ENCODE data around the gene DACH1.

The DACH1 gene

DNA sequence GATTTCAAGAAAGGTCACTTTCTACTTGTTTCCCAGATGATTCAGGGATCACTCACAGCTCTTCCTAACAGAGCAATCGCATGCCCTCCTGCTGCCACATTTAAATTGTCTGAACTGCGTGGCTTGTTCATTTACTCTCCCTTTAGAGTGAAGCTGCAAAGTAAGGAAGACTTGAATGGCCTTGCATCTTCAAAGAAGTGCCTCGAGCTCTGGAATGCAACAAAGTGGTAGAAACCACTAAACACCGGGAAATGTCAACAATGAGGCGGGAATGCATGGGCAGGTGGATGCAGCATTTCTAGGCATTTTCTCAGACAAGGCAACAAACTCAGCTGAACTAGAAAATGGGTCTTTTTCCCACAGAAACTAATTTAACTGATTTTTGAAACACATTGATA is 10.3 kb upstream of the DACH1 start:
- H3K4me3 ChIP-seq (ENCODE audit: low read length): peak overlapping the region; percentile 4; the same call in 1 of the 2 replicates
- no peaks in the 10 kb centered on the region for H3K36me3 ChIP-seq (ENCODE audit: insufficient read depth, low read length)
- H3K27ac ChIP-seq (ENCODE audit: low read depth, low read length): peak overlapping the region; percentile 69
- no peaks in the 10 kb centered on the region for H3K9me3 ChIP-seq (ENCODE audit: insufficient read depth, low read depth, low read length)
- H3K4me1 ChIP-seq (ENCODE audit: insufficient read depth, low read length): peaks cover 57% of the 10 kb centered on the region
- WGBS: 4% methylated on average over 5 of the region's 5 CpGs
- peak overlapping the region; percentile 10; the same call in 1 of the 2 replicates for H3K9ac ChIP-seq (ENCODE audit: low read depth, low read length)
- H3K27me3 ChIP-seq (ENCODE audit: insufficient read depth, low read length): 0 out of 2 replicates have a peak, but pooled peaks cover under 1% of the 10 kb centered on the region

GRCh38 chr13:71876648-71877255 is 9.7 kb upstream of the DACH1 start:
- Histone ChIP-seq H3K9ac (ENCODE audit: low read depth, low read length) (peak overlapping the region; percentile 2; the same call in 1 of the 2 replicates), H3K27me3 (ENCODE audit: insufficient read depth, low read length) (0 out of 2 replicates have a peak, but pooled peaks cover 3% of the 10 kb centered on the region), H3K9me3 (ENCODE audit: insufficient read depth, low read depth, low read length) (no peaks in the 10 kb centered on the region), H3K27ac (ENCODE audit: low read depth, low read length) (peak overlapping the region; percentile 69), H3K4me1 (ENCODE audit: insufficient read depth, low read length) (peaks cover 60% of the 10 kb centered on the region), H3K36me3 (ENCODE audit: insufficient read depth, low read length) (no peaks in the 10 kb centered on the region), H3K4me3 (ENCODE audit: low read length) (peak overlapping the region; percentile 4; the same call in 1 of the 2 replicates)
- WGBS: 52% methylated on average over 2 of the region's 2 CpGs

- Histone ChIP-seq H3K9me3 (ENCODE audit: insufficient read depth, low read depth, low read length) (no peaks in the 10 kb centered on the region), H3K9ac (ENCODE audit: low read depth, low read length) (no peak overlapping the region), H3K4me3 (ENCODE audit: low read length) (no peak overlapping the region), H3K27me3 (ENCODE audit: insufficient read depth, low read length) (0 out of 2 replicates have a peak, but pooled peaks cover 3% of the 10 kb centered on the region), H3K4me1 (ENCODE audit: insufficient read depth, low read length) (peaks cover 58% of the 10 kb centered on the region), H3K36me3 (ENCODE audit: insufficient read depth, low read length) (no peaks in the 10 kb centered on the region), H3K27ac (ENCODE audit: low read depth, low read length) (no peak overlapping the region)
- WGBS: 86% methylated on average over 4 of the region's 5 CpGs
Observed at GRCh38 chr13:71875823-71876222, 8.8 kb upstream of the DACH1 start.

GRCh38 chr13:71874458-71874857 is 7.5 kb upstream of the DACH1 start:
- Histone ChIP-seq H3K9me3 (ENCODE audit: insufficient read depth, low read depth, low read length) (no peaks in the 10 kb centered on the region), H3K27ac (ENCODE audit: low read depth, low read length) (no peak overlapping the region), H3K9ac (ENCODE audit: low read depth, low read length) (no peak overlapping the region), H3K4me3 (ENCODE audit: low read length) (no peak overlapping the region), H3K4me1 (ENCODE audit: insufficient read depth, low read length) (peaks cover 67% of the 10 kb centered on the region), H3K36me3 (ENCODE audit: insufficient read depth, low read length) (no peaks in the 10 kb centered on the region), H3K27me3 (ENCODE audit: insufficient read depth, low read length) (peaks cover 8% of the 10 kb centered on the region)
- 86% methylated on average over 2 of the region's 2 CpGs for WGBS

DNA sequence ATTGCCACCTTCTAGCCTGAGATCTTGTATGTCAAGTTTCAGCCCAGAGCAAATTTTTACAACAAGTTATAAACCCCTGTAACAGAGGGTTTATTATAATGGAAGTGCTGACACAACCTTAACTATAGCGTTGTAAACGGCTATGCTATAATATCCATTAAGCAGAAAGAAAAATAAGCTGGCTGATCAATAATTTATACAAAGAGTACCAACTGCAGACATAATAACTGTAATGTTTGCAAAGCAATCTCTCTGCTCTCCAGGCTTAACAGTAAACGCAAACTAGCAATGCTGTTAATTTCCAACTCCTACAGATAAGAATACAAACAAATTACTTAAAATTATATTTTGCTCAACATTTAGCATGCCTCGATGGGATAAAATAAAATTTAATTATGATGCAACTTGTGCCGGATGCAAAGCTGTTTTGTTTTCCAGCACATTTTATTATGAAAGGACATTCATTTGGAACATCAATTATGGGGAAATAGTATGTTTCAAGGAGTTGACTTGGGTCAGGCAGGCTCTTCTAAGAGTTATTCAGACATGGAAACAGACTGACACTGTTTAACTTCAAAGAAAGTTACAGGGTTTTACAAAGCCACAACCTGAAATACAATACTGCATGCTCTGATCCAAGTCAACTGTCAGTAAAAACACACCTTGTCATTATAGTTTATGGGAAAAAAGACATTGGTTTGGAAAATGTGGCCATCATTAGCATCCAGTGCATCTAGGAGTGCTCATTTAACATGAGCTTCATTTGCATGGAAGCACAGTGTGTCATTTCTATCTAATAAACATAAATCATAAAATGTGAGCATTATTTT is 6.6 kb upstream of the DACH1 start:
- no peak overlapping the region for H3K27ac ChIP-seq (ENCODE audit: low read depth, low read length)
- no peak overlapping the region for H3K4me3 ChIP-seq (ENCODE audit: low read length)

DNA sequence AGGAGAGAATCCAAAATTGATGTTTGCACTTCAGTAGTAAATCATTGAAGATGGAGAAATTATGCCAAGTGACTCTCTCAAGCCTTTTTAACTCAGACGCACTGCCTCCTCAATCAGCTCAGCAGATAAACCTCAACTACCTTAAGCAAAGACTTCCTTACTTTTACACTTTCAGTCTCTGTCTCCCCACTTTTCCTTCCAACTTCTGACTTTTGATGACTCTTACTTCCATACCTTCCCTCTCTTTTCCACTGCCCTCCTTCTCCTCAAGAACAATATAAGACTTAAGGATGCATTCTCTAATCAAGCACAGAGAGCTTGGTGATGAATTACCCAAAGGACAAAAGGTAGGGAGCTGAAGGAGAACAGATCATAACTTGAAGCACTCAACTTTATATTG is 4.8 kb upstream of the DACH1 start:
- Histone ChIP-seq H3K27ac (ENCODE audit: low read depth, low read length) (no peak overlapping the region), H3K27me3 (ENCODE audit: insufficient read depth, low read length) (peaks cover 33% of the 10 kb centered on the region), H3K9ac (ENCODE audit: low read depth, low read length) (no peak overlapping the region), H3K4me1 (ENCODE audit: insufficient read depth, low read length) (peaks cover 66% of the 10 kb centered on the region), H3K36me3 (ENCODE audit: insufficient read depth, low read length) (no peaks in the 10 kb centered on the region), H3K4me3 (ENCODE audit: low read length) (no peak overlapping the region), H3K9me3 (ENCODE audit: insufficient read depth, low read depth, low read length) (no peaks in the 10 kb centered on the region)
- 88% methylated on average over 1 of the region's 1 CpG for WGBS

More for the DNA sequence above, 6.6 kb upstream of the DACH1 start:
- peaks cover 16% of the 10 kb centered on the region for H3K27me3 ChIP-seq (ENCODE audit: insufficient read depth, low read length)
- 91% methylated on average over 5 of the region's 5 CpGs for WGBS
- H3K9ac ChIP-seq (ENCODE audit: low read depth, low read length): no peak overlapping the region
- H3K9me3 ChIP-seq (ENCODE audit: insufficient read depth, low read depth, low read length): no peaks in the 10 kb centered on the region
- H3K4me1 ChIP-seq (ENCODE audit: insufficient read depth, low read length): peaks cover 64% of the 10 kb centered on the region
- no peaks in the 10 kb centered on the region for H3K36me3 ChIP-seq (ENCODE audit: insufficient read depth, low read length)

DNA sequence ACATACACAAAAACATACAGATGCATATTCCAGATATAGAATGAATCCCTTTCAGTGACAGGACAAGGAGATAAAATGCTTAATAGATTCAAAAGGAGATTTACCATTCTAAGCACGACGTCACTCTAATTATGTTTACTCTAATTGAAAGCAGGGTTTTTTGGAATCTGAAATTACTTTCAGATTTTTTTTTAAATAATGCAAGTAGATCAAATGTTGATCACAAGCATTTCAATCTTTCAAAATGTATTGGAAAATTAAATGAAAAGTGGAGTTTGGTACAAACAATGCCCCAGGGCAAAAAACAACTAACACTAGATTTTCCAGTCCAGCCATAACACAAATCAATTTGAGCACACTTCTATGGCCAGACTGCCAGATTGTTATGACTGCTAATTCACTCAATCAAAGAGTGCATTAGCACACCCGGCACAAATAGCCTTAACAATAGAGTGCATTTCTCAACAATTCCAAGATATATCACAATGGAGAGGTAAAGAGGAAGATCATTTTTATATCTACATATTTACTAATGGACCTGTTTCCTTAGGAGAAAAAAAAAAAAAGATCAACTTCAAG is 4.3 kb upstream of the DACH1 start:
- H3K4me1 ChIP-seq (ENCODE audit: insufficient read depth, low read length): peaks cover 60% of the 10 kb centered on the region
- no peaks in the 10 kb centered on the region for H3K9me3 ChIP-seq (ENCODE audit: insufficient read depth, low read depth, low read length)
- no peak overlapping the region for H3K9ac ChIP-seq (ENCODE audit: low read depth, low read length)
- H3K27ac ChIP-seq (ENCODE audit: low read depth, low read length): no peak overlapping the region
- no peaks in the 10 kb centered on the region for H3K36me3 ChIP-seq (ENCODE audit: insufficient read depth, low read length)
- no peak overlapping the region for H3K4me3 ChIP-seq (ENCODE audit: low read length)
- WGBS: 83% methylated on average over 3 of the region's 3 CpGs
- peaks cover 38% of the 10 kb centered on the region for H3K27me3 ChIP-seq (ENCODE audit: insufficient read depth, low read length)

DNA sequence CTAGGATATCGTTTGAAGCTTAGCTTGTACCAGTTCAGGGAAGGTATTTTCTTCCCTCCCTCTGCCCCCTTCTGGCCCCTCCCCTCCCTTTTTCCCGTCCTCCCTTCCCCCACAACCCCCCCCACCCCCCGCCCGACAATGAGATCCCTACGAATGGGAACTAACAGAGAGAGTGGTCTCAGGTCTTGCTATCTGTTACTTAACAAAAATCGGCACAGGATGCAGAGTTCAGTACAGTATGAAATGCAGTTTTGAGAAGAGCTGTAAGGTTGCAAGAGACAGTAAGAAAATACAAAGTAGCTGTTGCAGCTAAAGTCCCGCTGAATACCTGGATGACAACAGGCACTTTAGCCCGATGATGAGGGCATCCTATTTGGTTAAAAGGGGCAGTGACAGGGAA is 3.1 kb upstream of the DACH1 start:
- 4% methylated on average over 4 of the region's 8 CpGs for WGBS
- H3K27ac ChIP-seq (ENCODE audit: low read depth, low read length): no peak overlapping the region
- peaks cover 49% of the 10 kb centered on the region for H3K27me3 ChIP-seq (ENCODE audit: insufficient read depth, low read length)
- peaks cover 48% of the 10 kb centered on the region for H3K4me1 ChIP-seq (ENCODE audit: insufficient read depth, low read length)
- no peaks in the 10 kb centered on the region for H3K9me3 ChIP-seq (ENCODE audit: insufficient read depth, low read depth, low read length)
- H3K4me3 ChIP-seq (ENCODE audit: low read length): peak overlapping the region; percentile 47
- no peak overlapping the region for H3K9ac ChIP-seq (ENCODE audit: low read depth, low read length)
- no peaks in the 10 kb centered on the region for H3K36me3 ChIP-seq (ENCODE audit: insufficient read depth, low read length)

DNA sequence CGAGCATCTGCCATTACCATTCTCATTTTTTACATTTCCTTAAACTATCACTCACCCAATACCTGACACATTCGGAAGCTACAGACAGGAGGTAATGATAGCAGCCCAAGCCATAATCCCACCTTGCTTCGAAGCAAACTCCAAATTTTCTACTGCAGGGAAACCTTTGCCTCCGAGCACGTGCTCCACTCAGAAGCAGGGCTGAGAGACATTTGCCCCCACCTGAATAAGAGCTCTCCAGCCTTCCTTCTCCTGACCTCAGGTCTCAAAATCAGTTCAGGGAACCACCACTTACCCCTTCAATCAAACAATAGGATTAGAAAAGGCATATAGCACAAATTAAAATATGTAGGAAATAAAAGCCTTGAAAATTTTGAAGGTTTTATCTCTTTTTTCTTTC is 2.3 kb upstream of the DACH1 start:
- WGBS: 49% methylated on average over 5 of the region's 5 CpGs
- Histone ChIP-seq H3K9me3 (ENCODE audit: insufficient read depth, low read depth, low read length) (no peaks in the 10 kb centered on the region), H3K27me3 (ENCODE audit: insufficient read depth, low read length) (peaks cover 57% of the 10 kb centered on the region), H3K27ac (ENCODE audit: low read depth, low read length) (no peak overlapping the region), H3K9ac (ENCODE audit: low read depth, low read length) (no peak overlapping the region), H3K4me3 (ENCODE audit: low read length) (peak overlapping the region; percentile 31; the same call in 1 of the 2 replicates), H3K4me1 (ENCODE audit: insufficient read depth, low read length) (peaks cover 42% of the 10 kb centered on the region), H3K36me3 (ENCODE audit: insufficient read depth, low read length) (no peaks in the 10 kb centered on the region)

DNA sequence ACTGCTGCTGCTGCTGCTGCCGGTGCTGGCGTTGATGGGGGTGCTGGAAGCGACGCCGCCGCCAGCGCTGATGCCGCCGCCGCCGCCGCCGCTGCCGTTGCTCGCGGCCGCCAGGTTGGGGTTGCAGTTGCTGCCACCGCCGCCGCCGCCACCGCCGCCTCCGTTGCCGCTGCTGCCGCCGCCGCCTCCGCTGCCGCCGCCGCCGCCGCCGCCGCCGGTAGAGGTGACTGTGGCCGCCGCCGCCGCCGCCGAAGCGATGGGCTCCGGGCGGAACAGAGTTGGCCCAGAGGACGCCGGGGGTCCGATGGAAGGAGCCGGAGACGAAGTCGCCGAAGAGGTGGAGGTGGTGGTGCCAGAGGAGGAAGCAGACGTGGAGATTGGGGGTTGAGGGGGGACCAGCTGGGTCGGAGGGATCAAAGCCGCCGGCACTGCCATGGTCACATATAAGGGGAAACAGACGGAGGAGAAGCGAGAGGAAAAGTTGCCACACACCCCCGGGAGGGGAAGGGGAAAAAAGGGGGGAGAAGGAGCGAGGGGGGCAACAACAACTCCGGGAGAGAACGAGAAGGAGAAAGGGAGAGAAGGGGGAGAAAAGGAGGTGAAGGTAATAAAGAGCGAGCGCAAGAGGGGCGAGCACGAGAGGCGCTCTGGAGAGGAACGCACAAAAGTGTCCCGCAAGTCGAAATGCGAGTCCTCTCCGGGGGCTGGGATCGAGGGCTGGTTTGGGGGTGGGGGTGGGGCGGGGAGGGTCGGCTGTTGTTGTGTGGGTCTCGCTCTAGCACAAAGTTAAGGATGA is 471 bp downstream of the DACH1 start:
- Histone ChIP-seq H3K9me3 (ENCODE audit: insufficient read depth, low read depth, low read length) (no peaks in the 10 kb centered on the region), H3K9ac (ENCODE audit: low read depth, low read length) (peak overlapping the region; percentile 11; the same call in 1 of the 2 replicates), H3K4me1 (ENCODE audit: insufficient read depth, low read length) (peaks cover 30% of the 10 kb centered on the region), H3K36me3 (ENCODE audit: insufficient read depth, low read length) (no peaks in the 10 kb centered on the region), H3K27me3 (ENCODE audit: insufficient read depth, low read length) (peaks cover 82% of the 10 kb centered on the region), H3K27ac (ENCODE audit: low read depth, low read length) (no peak overlapping the region), H3K4me3 (ENCODE audit: low read length) (peak overlapping the region; percentile 68)
- under 1% methylated on average over 77 of the region's 77 CpGs for WGBS
